ENCODE results near the gene G6PC1. TPM values are rescaled to one million over a fixed set of nuclear protein-coding genes. Genes with fewer than 3 reads are reported as not detected.

G6PC1 gene
- polyA plus RNA-seq, 1 donor from 2014 or later: not detected

DNA sequence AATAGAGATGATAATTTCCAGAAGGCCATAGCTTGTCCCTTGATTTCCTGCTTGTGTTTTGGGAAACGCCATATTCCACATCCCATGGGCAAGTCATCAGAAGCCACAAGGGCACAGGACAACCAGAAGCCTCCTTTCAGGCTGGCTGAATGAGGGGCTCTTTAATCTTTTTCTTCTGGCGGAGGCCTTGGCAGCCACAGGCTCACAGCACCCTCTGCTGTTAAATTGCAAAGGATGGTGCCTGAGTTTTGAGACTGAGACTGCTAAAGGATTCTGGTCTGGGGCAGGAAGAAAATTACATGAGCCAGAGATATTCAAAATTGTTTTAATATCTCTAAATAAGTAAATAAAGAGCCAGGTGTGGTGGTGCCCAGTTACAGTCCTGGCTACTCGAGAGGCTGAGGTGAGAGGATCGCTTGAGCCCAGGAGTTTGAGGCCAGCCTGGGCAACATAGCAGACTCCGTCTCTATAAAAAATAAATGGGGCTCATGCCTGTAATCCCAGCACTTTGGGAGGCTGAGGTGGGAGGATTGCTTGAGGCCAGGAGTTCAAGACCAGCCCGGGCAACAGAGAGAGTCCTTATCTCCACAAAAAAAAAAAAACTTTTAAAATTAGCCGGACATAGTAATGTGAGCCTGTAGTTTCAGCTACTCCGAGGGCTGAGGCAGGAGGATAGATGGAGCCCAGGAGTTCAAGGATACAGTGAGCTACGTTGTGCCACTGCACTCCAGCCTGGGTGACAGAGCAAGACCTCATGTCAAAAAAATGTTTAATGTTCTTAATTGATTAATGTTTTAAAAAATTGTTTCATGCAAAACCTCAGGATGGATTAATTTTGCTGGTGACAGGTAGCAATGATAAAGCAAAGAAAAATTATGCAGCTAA lies 37.4 kb downstream of the G6PC1 start:
- H3K27me3 ChIP-seq (ENCODE audit: insufficient read depth, low read depth, low read length): no peaks in the 10 kb centered on the region
- H3K4me2 ChIP-seq (ENCODE audit: low read length): no peak overlapping the region
- H3K36me3 ChIP-seq (ENCODE audit: insufficient read depth, low read length): no peaks in the 10 kb centered on the region

DNA sequence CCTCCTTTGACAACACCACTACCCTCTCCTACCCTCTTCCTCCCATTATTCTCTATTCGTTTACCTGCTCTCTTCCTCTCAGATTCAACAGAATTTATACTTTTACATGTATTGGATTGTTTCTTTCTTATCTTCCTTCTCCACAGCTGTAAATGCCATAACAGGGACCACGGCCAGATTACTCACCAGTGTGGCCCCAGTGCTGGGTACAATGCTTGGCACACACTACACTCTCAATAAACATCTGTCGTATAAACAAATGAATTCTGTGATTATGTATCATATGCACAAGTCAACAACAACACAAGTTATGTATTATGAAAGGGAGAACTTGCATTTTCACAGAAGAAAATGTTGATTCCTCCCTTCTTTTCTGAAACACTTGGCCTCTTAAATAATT lies 43.6 kb downstream of the G6PC1 start:
- no peaks in the 10 kb centered on the region for H3K9me3 ChIP-seq (ENCODE audit: low read length)
- no peaks in the 10 kb centered on the region for H3K27me3 ChIP-seq (ENCODE audit: insufficient read depth, low read depth, low read length)
- TF ChIP-seq POLR2AphosphoS5 (IDR thresholded peaks at IDR 0.05): no peak
- TF ChIP-seq MXI1 (conservative IDR thresholded peaks at IDR 0.05; ENCODE audit: poor library complexity, severe bottlenecking): no peak
- no peak for TF ChIP-seq TAF1 (IDR thresholded peaks at IDR 0.05; ENCODE audit: low read depth)
- TF ChIP-seq, protein P1, sequence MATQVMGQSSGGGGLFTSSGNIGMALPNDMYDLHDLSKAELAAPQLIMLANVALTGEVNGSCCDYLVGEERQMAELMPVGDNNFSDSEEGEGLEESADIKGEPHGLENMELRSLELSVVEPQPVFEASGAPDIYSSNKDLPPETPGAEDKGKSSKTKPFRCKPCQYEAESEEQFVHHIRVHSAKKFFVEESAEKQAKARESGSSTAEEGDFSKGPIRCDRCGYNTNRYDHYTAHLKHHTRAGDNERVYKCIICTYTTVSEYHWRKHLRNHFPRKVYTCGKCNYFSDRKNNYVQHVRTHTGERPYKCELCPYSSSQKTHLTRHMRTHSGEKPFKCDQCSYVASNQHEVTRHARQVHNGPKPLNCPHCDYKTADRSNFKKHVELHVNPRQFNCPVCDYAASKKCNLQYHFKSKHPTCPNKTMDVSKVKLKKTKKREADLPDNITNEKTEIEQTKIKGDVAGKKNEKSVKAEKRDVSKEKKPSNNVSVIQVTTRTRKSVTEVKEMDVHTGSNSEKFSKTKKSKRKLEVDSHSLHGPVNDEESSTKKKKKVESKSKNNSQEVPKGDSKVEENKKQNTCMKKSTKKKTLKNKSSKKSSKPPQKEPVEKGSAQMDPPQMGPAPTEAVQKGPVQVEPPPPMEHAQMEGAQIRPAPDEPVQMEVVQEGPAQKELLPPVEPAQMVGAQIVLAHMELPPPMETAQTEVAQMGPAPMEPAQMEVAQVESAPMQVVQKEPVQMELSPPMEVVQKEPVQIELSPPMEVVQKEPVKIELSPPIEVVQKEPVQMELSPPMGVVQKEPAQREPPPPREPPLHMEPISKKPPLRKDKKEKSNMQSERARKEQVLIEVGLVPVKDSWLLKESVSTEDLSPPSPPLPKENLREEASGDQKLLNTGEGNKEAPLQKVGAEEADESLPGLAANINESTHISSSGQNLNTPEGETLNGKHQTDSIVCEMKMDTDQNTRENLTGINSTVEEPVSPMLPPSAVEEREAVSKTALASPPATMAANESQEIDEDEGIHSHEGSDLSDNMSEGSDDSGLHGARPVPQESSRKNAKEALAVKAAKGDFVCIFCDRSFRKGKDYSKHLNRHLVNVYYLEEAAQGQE (IDR thresholded peaks at IDR 0.05; ENCODE audit: borderline replicate concordance): no peak
- no peak for TF ChIP-seq SMC3 (conservative IDR thresholded peaks at IDR 0.05; ENCODE audit: poor library complexity)
- H3K9me2 ChIP-seq (ENCODE audit: insufficient read depth, low read length): no peaks in the 10 kb centered on the region
- no peak overlapping the region for H2AFZ ChIP-seq (ENCODE audit: low read depth, low read length)
- no peak overlapping the region for H3K4me3 ChIP-seq (ENCODE audit: low read length)
- no peak overlapping the region for H3K4me2 ChIP-seq (ENCODE audit: low read length)
- H3K27ac ChIP-seq (ENCODE audit: low read length): no peak overlapping the region
- no peaks in the 10 kb centered on the region for H3K36me3 ChIP-seq (ENCODE audit: insufficient read depth, low read length)
- H4K20me1 ChIP-seq (ENCODE audit: insufficient read depth): no peaks in the 10 kb centered on the region
- no peaks in the 10 kb centered on the region for H3F3A ChIP-seq (ENCODE audit: insufficient read depth, low read length, poor library complexity, severe bottlenecking)
- no peaks in the 10 kb centered on the region for H3K79me2 ChIP-seq (replicated peaks; ENCODE audit: insufficient read depth, low read length)
- H3K9ac ChIP-seq (ENCODE audit: low read length): no peak overlapping the region

More for the DNA sequence above, 37.4 kb downstream of the G6PC1 start:
- Histone ChIP-seq H3K79me2 (replicated peaks; ENCODE audit: insufficient read depth, low read length) (no peaks in the 10 kb centered on the region), H3K9ac (ENCODE audit: low read length) (no peak overlapping the region), H2AFZ (ENCODE audit: low read depth, low read length) (no peak overlapping the region), H3K27ac (ENCODE audit: low read length) (no peak overlapping the region), H3K9me2 (ENCODE audit: insufficient read depth, low read length) (no peaks in the 10 kb centered on the region), H3F3A (ENCODE audit: insufficient read depth, low read length, poor library complexity, severe bottlenecking) (no peaks in the 10 kb centered on the region), H3K4me3 (ENCODE audit: low read length) (no peak overlapping the region), H4K20me1 (ENCODE audit: insufficient read depth) (no peaks in the 10 kb centered on the region), H3K9me3 (ENCODE audit: low read length) (no peaks in the 10 kb centered on the region)
- TF ChIP-seq, protein P1 (IDR thresholded peaks at IDR 0.05; ENCODE audit: borderline replicate concordance): no peak
- peak; percentile 72 for TF ChIP-seq SMC3 (conservative IDR thresholded peaks at IDR 0.05; ENCODE audit: poor library complexity)
- peak; percentile 70 for TF ChIP-seq RAD21 (conservative IDR thresholded peaks at IDR 0.05)
- TF ChIP-seq, protein P2, sequence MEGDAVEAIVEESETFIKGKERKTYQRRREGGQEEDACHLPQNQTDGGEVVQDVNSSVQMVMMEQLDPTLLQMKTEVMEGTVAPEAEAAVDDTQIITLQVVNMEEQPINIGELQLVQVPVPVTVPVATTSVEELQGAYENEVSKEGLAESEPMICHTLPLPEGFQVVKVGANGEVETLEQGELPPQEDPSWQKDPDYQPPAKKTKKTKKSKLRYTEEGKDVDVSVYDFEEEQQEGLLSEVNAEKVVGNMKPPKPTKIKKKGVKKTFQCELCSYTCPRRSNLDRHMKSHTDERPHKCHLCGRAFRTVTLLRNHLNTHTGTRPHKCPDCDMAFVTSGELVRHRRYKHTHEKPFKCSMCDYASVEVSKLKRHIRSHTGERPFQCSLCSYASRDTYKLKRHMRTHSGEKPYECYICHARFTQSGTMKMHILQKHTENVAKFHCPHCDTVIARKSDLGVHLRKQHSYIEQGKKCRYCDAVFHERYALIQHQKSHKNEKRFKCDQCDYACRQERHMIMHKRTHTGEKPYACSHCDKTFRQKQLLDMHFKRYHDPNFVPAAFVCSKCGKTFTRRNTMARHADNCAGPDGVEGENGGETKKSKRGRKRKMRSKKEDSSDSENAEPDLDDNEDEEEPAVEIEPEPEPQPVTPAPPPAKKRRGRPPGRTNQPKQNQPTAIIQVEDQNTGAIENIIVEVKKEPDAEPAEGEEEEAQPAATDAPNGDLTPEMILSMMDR (IDR thresholded peaks at IDR 0.05; ENCODE audit: poor library complexity, severe bottlenecking): peak; percentile 65
- no peak for TF ChIP-seq POLR2AphosphoS5 (IDR thresholded peaks at IDR 0.05)
- TF ChIP-seq EP300 (conservative IDR thresholded peaks at IDR 0.05; ENCODE audit: poor library complexity, severe bottlenecking): no peak
- TF ChIP-seq TAF1 (IDR thresholded peaks at IDR 0.05; ENCODE audit: low read depth): no peak
- TF ChIP-seq MXI1 (conservative IDR thresholded peaks at IDR 0.05; ENCODE audit: poor library complexity, severe bottlenecking): no peak
- no peak for TF ChIP-seq EZH2 (IDR thresholded peaks at IDR 0.05; ENCODE audit: borderline replicate concordance, insufficient read depth, low read length, poor library complexity, severe bottlenecking)
